GM12892 (cell line): ENCODE results near the gene NDUFAF2.

Experiments used
- POLR2A ChIP-seq: IDR thresholded peaks from 2 replicates; pipeline ENCODE4 v1.6.1; 2011; ENCODE audit warnings: low read depth, low read length, control low read depth
- POLR2AphosphoS5 ChIP-seq: IDR thresholded peaks from 2 replicates; pipeline ENCODE4 v1.6.1; 2011; ENCODE audit warnings: low read depth, low read length, control low read depth
- TAF1 ChIP-seq: IDR thresholded peaks from 2 replicates; pipeline ENCODE4 v1.6.1; 2011; ENCODE audit warnings: low read depth, mild to moderate bottlenecking, control low read depth, low read length, borderline replicate concordance

- TF ChIP-seq POLR2A (no peak), POLR2AphosphoS5 (no peak), TAF1 (no peak)
Measured at GRCh38 chr5:60955239-60955638, 10.2 kb downstream of the NDUFAF2 start.
